NCI-H187 treated with DMSO at 0.1 percent for 48 hours (cell line): ENCODE measurements around the gene LRBA.
"Not testable (repeated sequence)": the region's sequence is repeated elsewhere in the genome, so short reads cannot be mapped to it uniquely, and the experiment has no call there.

Experiments used
- DNase-seq: peaks from one replicate; lab custom pipeline; 2025; lab: John Stamatoyannopoulos, UW

The LRBA gene

DNA sequence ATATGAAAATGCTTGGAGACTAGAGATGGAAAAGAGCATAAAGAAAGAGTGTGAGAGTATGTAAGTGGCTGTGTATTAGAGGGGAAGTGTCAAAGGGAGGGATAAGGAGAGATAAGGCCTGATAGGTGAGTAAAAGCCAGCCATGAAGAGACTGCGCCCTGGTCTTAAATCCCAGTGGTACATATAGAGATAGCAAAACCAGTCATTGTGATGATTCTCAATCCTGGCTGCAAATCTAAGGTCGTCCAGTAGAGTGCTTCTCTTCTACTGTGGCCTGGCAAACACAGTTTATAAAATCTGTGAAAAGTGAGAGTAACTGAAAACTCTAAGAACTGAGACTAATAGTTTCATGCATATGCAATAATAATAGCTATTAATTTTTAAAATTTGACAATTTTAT, 346.3 kb downstream of the LRBA start:
- no peak for DNase-seq

DNA sequence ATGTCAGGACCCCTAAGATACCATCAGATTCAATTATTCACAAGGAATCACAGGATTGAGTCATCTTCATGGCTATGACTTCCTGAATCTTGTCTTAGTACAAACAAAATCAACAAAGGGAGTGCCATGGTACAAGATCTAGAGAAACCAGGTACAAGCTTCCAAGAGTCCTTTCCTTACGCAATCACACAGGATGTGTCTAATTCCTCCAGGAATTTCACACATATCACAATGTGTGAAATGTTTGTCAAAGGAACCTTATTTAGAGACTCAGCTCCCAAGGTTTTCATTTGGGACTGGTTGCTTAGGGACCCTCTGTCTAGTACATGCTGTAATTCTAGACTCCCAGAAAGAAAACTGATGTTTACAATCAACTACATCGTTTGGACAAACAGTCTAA, 350.1 kb downstream of the LRBA start:
- no peak for DNase-seq

DNA sequence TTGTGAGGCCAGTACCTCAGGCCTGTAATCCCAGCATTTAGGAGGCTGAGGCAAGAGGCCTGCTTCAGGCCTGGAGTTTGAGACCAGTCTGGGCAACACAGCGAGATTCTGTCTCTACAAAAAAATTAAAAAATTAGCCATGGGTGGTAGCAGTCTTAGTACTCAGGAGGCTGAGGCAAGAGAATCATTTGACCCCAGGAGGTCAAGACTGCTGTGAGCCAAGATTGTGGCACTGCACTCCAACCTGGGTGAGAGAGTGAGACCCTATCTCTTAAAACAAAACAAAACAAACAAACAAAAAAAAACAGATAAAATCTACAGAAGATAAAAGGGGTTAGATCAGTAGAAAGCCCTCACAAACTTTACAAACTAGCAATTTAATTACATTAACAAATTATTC, 352.4 kb downstream of the LRBA start:
- no peak for DNase-seq

DNA sequence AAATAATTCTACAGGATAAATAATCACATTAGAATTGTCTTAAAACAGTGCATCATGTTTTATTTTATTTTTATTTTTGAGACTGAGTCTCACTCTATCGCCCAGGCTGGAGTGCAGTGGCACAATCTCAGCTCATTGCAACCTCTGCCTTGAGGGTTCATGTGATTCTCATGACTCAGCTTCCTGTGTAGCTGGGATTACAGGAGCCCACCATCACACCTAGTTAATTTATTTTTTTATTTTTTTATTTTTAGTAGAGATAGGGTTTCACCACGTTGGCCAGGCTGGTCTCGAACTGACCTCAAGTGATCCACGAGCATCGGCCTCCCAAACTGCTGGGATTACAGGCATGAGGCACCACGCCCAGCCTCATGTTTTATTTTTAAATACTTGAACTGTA, 353.5 kb downstream of the LRBA start:
- not testable (repeated sequence) for DNase-seq

DNA sequence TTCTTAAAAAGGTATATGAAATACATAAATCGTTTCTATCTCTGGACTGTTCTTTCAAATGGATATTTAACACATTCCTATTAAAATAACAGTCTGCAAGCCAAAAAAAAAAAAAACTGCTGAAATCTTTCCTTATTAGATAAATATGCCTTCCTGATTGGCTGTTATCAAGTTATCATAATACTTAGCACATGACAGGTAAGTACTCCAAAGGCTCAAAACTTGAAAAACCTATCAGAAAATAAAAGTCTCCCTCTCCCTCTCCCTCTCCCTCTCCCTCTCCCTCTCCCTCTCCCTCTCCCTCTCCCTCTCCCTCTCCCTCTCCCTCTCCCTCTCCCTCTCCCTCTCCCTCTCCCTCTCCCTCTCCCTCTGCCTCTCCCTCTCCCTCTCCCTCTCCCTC, 356.8 kb downstream of the LRBA start:
- not testable (repeated sequence) for DNase-seq

DNA sequence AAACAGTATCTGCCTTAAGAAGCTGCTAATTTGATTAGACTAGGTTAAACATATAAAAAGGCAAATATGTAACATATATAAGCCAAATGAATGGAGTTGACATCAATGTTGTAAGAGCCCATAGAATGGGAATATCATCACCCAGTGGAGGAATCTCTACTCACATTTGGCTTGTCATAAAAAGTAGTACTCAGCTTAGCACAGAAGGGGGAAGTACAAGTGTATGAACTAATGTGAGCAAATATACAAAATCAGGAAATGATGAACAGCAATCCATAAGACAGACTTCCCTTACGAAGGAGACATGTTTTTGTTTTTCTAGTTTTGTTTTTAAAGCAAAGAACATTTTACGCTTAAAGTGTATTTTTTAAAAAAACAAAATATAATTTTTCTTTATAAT, 358.2 kb downstream of the LRBA start:
- no peak for DNase-seq

DNA sequence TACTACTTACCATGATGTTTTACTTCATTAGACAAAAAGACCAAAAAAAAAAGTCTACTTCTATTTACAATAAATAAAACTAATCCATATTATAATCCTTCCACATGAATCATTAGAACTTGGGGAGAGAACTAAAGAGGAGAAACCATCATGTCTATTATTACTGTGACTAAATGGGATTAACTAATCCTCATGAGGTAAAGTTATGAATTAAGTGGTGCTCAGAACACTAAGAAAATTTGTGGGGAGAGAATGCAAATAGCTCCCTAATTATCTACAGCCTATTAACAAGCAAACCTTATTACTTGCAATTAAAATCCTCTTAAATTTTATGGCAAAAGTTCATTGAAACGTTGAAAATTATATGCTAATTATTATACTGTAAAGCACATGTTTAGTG, 364.3 kb downstream of the LRBA start:
- no peak for DNase-seq

DNA sequence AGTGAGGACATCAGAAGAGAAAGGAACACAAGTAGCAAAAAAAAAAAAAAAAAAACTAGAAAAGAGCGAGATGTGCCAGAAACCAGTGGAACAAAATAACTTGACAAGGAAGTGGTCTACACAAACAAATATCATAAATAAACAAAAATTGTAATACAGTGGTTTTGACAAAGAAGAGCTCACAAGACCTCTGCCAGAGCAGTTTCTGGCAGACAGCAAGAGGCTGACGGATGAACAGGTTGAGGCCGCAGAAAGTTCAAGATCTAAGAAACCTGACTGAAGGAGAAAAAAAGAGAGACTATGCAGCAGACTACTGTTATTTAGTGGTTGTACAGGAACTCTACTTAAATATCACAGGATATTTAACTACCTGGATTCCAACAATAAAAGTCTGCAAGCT, 367.0 kb downstream of the LRBA start:
- DNase-seq: no peak

DNA sequence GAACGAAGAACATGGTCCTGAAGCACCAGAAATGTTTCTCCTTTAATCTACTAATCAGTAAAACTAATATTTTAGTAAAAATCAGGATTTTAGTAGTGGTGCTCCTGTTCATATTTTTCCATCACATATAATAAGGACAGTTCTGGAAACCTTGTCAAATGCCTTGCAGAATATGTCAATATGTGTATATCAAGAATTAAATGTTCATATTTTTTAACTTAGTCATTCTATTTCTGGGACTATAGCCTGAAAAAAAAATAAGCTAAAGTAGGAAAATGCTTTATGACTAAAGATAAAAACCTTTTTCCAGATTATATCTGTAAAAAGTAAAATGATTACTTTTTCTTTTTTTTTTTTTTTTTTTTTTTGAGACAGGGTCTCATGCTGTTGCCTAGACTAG, 368.1 kb downstream of the LRBA start:
- no peak for DNase-seq

DNA sequence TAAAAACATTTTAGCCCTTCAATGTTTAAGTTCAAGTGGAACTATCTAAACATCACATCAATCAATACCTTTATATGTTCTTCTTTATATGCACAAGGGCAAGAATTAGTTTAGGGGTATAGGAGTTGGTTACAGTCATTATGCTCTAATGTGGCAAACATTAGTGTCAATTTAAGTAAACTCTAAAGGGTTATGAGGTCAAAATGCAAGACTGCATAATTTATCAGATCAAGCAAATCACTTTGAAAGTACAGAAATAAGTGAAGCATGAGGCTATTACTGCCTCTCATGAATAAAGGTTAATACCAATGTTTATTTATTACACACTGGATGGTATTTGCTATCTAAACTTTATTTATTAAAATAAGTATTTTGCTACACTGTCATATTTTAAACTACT, 373.5 kb downstream of the LRBA start:
- no peak for DNase-seq

DNA sequence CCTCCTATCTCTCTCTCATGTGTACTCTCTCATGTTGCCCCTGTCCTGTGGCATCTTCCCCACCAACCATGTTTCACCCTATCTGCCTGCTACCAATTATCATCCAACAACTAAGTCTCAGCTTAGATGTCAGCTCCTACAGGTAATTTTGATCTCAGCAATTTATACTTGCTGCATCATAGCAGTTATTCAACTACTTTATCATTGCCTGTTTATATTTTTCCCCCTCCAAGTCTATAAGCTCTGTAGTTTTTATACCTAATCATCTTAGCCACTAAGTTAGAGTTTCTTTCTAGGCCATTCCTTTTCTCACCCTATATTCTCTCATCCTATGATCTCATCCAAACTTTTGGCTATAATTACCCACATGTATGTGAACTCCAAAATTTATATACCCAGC, 382.4 kb downstream of the LRBA start:
- DNase-seq: no peak

DNA sequence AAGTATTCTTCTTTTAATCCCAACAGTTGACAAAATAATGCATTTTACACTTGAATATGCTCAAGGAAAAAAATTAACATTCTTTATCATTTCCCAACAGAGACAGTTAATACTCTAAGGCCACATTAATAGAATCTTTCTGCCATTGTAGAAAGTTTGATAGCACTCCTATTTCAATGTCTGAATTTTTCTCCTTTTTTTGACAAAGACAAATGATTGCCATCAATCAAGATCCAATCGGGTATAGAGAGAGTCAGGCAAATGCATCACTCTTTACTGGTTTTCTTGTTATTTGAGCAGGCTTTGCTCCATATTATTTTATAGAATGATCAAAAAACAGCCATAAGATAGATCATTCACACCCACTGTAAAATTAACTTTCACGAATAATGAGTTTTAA, 387.0 kb downstream of the LRBA start:
- DNase-seq: no peak

DNA sequence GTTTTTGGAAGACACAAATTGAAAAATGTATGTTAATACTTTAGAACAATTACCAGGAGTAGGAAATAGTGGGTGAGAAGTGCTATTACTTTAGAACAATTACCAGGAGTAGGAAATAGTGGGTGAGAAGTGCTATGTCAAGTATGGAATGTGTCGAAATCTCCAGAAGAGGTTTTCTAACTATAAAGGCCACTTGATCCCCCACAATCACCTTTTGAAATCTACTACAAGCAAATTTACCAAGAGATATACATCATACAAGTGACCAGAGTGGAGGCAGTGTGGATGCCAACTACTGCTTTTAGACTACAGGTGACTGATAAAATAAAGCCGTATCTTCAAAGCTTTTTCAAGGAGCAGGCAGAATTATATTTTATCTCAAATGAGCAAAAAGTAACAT, 390.1 kb downstream of the LRBA start:
- no peak for DNase-seq

DNA sequence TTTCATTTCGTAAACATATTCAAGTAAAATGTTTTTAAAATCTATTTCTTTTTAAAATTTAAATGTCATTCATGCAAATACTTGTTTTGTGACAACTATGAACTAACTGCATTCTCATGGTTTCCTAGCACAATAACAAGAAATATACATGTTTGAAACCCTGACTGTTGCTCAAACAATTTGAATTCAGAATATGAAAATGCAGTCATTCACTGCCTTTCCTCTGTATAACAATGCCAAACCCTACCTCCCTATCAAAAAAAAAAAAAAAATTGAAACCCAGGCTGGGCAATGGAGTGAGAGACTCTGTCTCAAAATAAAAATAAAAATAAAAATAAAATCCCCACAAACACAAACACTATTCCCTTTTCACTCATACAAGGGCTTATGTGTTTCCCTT, 391.0 kb downstream of the LRBA start:
- no peak for DNase-seq

DNA sequence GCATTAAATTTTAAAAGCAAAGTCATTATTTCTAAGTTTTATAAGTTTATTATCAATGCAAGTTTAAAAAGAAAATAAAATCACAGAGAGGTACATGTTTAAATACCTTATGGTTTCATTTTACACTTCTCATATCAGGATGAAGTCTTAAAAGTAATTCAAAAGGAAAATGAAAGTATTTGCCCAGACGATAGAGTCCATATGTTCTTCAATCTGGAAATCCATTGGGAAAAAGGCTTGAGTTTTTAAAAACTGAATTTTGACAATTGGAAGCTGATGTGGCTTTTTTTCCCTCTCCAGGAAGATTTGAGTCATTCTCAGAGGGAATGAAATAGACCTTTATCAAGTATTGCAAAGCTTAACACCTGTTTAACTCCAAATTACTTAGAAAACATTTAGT, 396.0 kb downstream of the LRBA start:
- DNase-seq: no peak

DNA sequence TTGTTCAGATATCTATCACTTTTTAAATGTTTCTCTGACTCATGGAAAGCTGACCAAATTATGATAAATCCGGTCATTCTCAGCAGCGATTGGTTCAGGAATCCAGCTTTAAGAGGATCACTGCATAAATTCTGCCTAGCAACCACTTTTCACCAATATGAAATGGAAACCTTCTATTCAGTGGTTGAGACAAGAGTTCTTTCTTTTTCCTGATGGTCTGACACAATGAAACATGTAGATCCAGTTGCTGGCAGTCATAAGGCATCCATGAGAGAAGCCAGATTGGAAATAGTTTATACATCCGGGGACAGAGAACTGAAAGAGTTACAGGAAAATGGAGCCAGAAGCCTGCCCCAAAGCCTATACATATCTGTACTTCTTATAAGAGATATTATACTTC, 406.0 kb downstream of the LRBA start:
- DNase-seq: no peak

DNA sequence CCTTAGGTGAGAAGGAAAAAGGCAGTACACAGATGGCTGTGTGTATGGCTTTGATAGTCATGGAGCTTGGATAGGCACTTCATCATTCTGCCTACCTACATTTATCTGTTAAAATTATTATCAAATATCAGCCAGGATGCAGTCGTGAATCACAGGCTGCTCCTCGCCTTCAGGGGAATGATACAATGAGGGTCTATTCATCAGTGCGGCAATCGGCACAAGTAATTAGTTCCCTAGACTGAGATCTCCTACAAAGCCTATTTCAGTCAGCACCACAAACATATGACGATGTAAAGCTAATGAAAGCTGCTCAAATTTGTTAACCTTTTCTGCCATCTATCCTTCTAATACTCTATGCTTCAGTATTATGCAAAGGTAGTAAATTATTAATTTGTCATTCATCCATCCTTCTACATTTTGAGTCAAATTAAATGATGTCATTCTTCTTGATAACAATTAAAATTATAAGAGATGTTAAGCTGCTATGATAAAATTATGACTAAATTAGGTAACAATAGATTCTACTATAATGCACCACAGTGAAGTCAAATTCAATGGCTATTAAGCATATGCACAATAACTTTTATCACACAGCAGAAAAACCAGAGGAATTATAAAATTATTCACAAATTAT, 414.2 kb downstream of the LRBA start:
- no peak for DNase-seq

DNA sequence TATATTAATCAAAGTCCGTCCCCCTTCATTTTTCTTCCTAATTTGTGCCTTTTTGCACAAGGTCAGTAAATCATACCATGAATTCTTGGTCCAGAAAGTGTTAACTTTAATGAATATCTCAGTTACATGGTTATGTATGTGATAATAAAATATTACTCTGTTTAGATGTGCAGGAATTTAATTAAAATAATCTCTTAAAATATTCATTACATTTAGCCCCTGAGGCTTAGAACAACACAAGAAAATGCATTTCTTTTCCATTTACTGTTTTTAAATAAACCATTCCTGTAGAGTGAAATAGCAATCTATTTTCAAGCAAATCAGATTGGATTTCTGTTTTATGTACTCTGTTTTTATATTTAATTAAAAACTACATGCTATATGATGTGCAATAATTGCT, 415.5 kb downstream of the LRBA start:
- DNase-seq: no peak

DNA sequence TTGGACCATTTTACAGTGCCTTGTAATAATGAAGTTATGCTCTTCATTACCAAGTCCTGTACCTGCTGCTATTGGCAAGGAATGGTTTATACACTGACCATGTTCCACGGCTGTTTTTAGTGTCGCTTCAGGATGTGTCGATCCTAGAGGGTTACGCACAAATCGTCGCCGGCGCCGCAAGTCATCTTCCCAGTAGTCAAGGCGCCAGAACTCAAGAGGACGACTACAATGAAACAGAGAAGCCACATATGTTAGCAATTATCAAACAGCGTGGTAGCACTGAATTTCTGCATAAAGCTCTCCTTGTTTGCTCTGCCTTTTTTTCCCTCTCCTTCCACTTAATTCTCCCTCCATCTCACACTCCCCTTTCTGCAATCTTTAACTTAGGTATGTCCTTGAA, 416.2 kb downstream of the LRBA start:
- no peak for DNase-seq

DNA sequence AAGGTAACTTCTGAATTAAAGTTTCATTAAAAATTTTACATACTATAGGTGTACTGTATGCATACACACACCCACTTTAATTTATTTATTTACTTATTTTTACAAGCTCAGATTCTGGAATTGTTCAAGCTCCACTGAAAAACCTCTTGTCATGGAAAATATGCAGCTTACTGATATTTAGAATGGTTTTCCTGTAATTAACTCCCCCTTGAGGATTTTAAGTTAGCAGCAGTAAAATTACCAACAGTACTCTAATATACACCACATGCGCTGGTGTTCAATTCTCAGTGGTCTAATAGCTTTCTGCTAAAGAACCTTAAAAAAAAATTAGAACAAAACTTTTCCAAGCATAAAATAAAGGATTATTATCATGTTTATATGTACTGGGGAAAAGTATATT, 421.1 kb downstream of the LRBA start:
- DNase-seq: no peak

DNA sequence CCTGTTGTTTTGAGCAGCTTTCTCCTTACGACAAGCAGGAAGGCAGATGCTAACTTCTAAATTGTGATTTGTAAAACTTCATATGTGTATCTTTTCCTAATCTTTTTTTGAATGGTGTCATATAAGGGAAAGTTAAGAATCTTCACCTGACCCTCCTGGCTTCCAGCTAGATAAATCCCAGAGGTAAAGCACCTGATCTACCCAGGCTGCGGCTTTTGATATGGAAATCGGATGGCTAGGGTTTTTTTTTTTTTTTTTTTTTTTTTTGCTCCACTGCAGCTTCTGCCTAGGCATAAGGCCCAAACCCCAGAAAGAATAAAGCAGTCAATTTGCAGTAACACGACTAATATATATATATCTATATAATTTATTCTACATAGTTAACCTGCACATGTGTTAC, 423.2 kb downstream of the LRBA start:
- no peak for DNase-seq

DNA sequence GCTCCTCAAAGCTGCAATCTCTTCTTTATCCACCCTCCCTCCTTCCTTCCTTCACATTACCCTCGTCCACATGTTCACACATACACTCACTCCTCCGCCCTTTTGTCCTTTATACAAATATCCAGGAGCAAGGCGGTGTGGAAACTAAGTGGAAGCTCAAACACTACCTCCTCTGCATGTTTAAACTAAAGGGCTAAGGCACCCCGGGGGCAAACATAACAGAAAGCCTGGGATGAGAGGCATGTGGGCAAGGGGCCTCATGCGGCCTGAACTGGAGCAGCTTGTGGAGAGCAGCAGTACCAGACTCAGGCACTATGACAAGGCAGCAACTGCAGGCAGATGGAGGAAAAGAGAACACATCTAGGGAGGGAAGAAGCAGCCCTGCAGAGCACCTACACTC, 423.7 kb downstream of the LRBA start:
- DNase-seq: no peak

DNA sequence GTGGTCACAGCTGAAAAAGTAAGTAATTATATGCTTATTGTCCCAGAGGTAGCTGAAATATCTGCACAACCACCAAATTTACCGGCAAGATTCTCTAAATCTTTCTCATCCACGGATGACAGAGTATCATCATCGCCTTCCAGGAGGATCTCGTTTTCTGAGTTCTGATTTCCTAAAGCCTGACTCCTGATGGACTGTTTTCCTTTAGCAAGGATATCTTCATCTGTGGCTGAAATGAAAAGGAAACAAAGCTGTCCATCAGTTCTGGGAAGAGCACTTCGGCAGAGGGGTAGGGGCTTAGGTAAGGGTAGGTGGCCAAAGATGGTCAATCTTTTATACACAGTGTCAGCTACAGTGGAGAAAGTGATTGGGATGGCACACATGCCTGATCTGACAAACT, 424.5 kb downstream of the LRBA start:
- no peak for DNase-seq

DNA sequence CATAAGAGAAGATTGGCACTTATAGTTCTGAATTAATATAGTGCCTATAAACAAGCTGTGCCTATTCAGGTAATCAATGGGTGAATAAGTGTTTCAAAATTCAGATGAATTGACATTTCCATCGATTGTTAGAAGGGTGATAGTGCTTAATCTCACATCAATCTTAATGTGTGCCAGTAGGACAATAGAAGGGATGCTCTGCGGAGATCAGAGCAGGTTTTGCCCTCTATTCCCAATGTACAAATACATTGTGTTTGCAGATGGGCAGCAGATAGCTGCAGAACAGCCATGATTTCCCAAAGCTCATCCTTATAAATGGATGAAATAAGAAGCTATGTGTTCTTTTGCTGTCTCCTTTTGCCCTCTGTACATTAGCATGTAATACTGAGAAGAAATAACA, 425.9 kb downstream of the LRBA start:
- no peak for DNase-seq

DNA sequence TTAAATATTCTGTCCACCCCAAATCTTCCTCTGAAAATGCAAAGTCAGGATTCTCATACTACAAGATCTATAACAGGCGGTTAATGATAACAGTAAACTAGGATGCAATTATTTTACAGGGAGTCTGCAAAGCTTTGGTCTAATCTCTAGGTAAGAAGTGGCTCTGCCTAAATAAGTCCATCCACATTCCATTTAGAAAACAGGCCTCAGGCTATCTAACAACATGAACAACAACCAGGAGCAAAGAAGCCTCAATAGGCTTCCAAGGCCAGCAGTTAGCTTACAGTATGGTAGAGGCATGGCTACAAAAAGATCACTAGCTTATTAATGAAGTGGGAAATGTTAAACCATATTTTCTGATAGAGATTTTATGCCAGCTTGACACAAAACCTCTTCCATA, 426.8 kb downstream of the LRBA start:
- no peak for DNase-seq
